Loucy (cell line): ENCODE data around the gene CDH22.

ENCODE experiments used
- EZH2phosphoT487 ChIP-seq: fragments of 200-600 bp; IDR thresholded peaks from 2 replicates; pipeline ENCODE4 v1.6.1; 2018; ENCODE audit warnings: antibody characterized with exemption, mild to moderate bottlenecking, moderate library complexity, borderline replicate concordance
- TF ChIP-seq, protein P1 (sequence below): fragments of 200-600 bp; sonication (generic); conservative IDR thresholded peaks from 2 replicates; pipeline ENCODE4 v1.5.1; 2014; ENCODE audit warnings: mild to moderate bottlenecking, antibody characterized with exemption, low read length

DNA sequence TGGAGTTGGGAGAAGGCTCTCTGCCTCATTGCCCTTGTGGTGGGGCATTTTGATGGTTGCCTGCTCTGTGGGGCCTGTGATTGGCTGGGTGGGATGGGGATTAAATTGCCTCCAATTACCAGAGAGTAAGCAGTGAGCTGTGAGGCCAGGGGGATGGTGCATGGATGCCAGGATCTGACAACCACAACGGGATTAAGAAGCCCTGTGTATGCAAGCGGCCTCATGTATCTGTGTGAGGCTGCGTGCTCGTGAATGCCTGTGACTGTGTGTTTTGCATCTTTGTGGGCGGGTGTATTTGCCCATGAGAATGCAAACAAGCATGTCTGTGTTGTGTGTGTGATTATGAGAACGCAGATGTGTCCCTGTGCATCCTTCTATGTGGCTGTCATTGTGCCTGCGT, 144.0 kb downstream of the CDH22 start:
- no peak for TF ChIP-seq EZH2phosphoT487
- TF ChIP-seq, protein P1, sequence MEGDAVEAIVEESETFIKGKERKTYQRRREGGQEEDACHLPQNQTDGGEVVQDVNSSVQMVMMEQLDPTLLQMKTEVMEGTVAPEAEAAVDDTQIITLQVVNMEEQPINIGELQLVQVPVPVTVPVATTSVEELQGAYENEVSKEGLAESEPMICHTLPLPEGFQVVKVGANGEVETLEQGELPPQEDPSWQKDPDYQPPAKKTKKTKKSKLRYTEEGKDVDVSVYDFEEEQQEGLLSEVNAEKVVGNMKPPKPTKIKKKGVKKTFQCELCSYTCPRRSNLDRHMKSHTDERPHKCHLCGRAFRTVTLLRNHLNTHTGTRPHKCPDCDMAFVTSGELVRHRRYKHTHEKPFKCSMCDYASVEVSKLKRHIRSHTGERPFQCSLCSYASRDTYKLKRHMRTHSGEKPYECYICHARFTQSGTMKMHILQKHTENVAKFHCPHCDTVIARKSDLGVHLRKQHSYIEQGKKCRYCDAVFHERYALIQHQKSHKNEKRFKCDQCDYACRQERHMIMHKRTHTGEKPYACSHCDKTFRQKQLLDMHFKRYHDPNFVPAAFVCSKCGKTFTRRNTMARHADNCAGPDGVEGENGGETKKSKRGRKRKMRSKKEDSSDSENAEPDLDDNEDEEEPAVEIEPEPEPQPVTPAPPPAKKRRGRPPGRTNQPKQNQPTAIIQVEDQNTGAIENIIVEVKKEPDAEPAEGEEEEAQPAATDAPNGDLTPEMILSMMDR: no peak
